ENCODE measurements around the gene MRAP2.
"Not testable (repeated sequence)": the region's sequence is repeated elsewhere in the genome, so short reads cannot be mapped to it uniquely, and the experiment has no call there.

The MRAP2 gene

GRCh38 chr6:84033523-84034451, at the start of gene MRAP2:
TSS of gene MRAP2 (plus strand) at chr6:84033772. CDS start at chr6:84055319, 21,547 bp downstream.
- no peak for DNase-seq

- no peak for DNase-seq
These were observed 49.2 kb upstream of the MRAP2 start for GRCh38 chr6:83984411-83984810.

- DNase-seq, result no peak
These were observed 48.3 kb upstream of the MRAP2 start for GRCh38 chr6:83985308-83985713.

- no peak for DNase-seq
These were observed 47.9 kb upstream of the MRAP2 start for GRCh38 chr6:83985715-83986114.

GRCh38 chr6:83998021-83998584, 35.5 kb upstream of the MRAP2 start:
- DNase-seq, result no peak

GRCh38 chr6:84001119-84001518, 32.5 kb upstream of the MRAP2 start:
- DNase-seq, result no peak

- no peak for DNase-seq
These were observed 31.3 kb upstream of the MRAP2 start for GRCh38 chr6:84002226-84002625.

GRCh38 chr6:84003131-84003530, 30.4 kb upstream of the MRAP2 start:
- no peak for DNase-seq

GRCh38 chr6:84003654-84004053, 29.9 kb upstream of the MRAP2 start:
- no peak for DNase-seq

- no peak for DNase-seq
These were observed 25.7 kb upstream of the MRAP2 start for GRCh38 chr6:84007871-84008270.

GRCh38 chr6:84013354-84013753, 20.2 kb upstream of the MRAP2 start:
- no peak for DNase-seq

GRCh38 chr6:84013931-84014330, 19.6 kb upstream of the MRAP2 start:
- no peak for DNase-seq

GRCh38 chr6:84016029-84016428, 17.5 kb upstream of the MRAP2 start:
- DNase-seq, result no peak

- no peak for DNase-seq
These were observed 15.7 kb upstream of the MRAP2 start for GRCh38 chr6:84017709-84018452.

- DNase-seq, result no peak
These were observed 15.0 kb upstream of the MRAP2 start for GRCh38 chr6:84018453-84019061.

- DNase-seq, result no peak
These were observed 14.3 kb upstream of the MRAP2 start for GRCh38 chr6:84019141-84019841.

- DNase-seq, result no peak
These were observed 13.7 kb upstream of the MRAP2 start for GRCh38 chr6:84019842-84020211.

- DNase-seq, result no peak
These were observed 11.9 kb upstream of the MRAP2 start for GRCh38 chr6:84021625-84022024.

- DNase-seq, result peak; percentile 67
These were observed 6.8 kb upstream of the MRAP2 start for GRCh38 chr6:84026721-84027164.

GRCh38 chr6:84027340-84028181, 6.0 kb upstream of the MRAP2 start:
- DNase-seq, result peak; percentile 93

- no peak for DNase-seq
These were observed 5.2 kb upstream of the MRAP2 start for GRCh38 chr6:84028350-84028749.

GRCh38 chr6:84032000-84032399, 1.6 kb upstream of the MRAP2 start:
- not testable (repeated sequence) for DNase-seq

Measured in NCI-H1694 (cell line).